HG02885 (cell line): ENCODE measurements around the gene RAN.

Experiments
- ATAC-seq: cut with Tn5 transposase; IDR thresholded peaks from one replicate; pipeline ENCODE4 v1.9.1; 2021; ENCODE audit warnings: mild to moderate bottlenecking; ENCODE audit not compliant: unreplicated experiment, poor library complexity

RAN gene

DNA sequence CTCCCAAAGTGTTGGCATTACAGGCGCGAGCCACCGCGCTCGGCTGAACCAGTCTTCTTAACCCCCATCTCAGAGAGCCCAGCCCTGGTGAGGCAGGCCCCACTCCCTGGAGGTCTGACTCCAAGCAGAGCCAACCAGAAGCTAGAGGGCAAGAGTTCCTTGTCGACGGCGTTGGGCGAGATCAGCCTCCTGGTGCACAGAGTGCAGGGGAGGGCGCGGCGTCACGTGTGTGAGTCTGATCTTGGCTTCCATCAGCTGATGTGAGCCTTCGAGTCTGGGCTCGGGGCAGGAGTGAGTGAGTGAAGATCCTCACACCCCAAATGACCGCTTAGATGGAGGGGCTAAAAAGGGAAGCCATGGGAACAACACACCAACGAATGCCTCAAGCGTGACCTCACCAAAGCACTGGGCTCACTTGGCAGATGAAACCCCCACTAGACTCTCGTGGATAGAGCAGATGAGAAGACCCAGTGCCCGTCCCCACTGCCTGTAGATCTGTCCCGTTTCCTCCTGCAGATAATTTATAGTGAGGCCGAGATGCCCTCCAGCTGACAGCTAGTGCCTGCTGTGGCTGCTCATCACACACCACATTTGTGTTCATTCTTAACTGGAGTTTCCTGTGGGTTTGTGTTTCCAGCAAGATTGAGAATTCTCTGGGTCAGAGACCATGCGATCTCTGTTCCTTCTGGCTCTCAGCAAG lies 53.2 kb downstream of the RAN start:
- ATAC-seq = no peak

DNA sequence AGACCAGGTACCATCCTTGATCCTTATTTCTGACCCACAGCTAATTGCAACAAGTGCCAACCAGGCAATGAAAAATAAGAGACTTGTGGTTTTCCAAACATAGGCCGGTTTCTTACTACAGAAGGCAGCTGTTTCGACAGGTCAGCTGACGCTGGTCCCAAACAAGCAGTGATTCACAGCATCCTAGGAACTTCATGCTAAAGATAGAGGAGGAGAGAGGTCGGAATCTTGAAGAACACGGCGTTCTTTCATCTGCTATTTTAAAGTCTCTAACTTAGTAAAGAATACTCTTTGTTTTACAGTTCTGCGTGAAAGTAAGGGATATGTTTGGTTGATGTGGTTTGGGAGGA lies 53.8 kb downstream of the RAN start:
- no peak for ATAC-seq
